HG02763 (cell line): Measurements from ENCODE around the gene ROBO1.
"Not testable (repeated sequence)": the region's sequence is repeated elsewhere in the genome, so short reads cannot be mapped to it uniquely, and the experiment has no call there.

Experiments
- ATAC-seq: cut with Tn5 transposase; IDR thresholded peaks from one replicate; pipeline ENCODE4 v1.9.1; 2021; ENCODE audit warnings: mild to moderate bottlenecking, moderate library complexity; ENCODE audit not compliant: unreplicated experiment

Gene ROBO1

GRCh38 chr3:79558943-79559342, 208.9 kb downstream of the ROBO1 start:
- no peak for ATAC-seq

GRCh38 chr3:79555655-79556054, 212.1 kb downstream of the ROBO1 start:
- no peak for ATAC-seq

- ATAC-seq, result no peak
Measured at GRCh38 chr3:79551997-79552396, 215.8 kb downstream of the ROBO1 start.

- ATAC-seq, result no peak
Measured at GRCh38 chr3:79551321-79551892, 216.4 kb downstream of the ROBO1 start.

DNA sequence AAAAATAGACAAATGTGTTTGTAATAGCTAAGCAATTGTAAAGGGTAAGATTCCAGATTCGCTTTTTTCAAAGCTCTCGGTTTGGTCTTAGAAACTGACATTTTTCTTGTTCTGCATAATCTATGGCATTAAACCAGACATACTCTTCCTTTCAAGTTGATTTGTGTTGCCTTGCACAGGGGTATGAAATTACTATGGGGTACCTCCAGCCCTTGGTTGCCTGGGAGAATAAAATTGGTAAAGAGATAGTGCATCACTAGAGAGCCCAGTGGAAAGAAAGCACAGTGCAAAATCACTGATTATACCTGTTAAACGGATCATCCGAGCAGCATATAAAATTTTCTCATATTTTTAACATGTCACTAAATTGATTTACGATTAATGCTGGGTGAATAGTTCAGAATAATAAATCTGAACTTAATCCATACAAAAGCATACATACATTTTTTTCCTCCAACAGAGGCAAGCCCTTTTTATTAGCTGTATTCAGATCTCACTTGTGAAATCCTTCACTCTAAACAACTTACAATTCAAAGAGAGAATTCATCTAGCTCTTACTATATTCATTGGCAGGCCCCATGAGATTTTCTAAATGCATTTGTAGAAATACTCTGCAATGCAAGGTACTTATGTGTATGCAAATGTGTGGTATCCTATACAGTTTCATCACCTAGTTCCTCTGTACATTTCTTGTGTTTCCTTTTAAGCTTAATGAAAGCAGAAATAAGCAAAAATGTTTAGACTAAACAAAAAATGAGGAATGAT, 224.4 kb downstream of the ROBO1 start:
- no peak for ATAC-seq

DNA sequence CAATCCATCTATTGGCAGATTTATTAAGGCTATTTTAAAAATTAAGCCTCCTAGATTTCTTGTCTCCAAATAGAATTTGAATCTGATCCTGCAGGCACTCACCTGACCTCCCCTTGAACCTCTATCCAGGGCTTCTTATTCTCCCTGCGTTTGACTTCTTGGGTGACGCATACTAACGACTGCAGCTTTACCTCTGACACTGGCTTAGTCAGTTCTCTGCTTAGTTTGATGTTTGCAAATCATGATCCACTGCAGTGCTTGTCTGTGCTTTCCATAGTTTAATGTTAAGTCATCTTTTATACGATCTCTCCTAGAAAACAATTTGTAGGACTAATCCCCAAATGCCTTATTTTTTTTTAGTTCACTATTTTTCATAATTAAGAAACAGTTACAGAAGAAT, 233.1 kb downstream of the ROBO1 start:
- ATAC-seq, result no peak

DNA sequence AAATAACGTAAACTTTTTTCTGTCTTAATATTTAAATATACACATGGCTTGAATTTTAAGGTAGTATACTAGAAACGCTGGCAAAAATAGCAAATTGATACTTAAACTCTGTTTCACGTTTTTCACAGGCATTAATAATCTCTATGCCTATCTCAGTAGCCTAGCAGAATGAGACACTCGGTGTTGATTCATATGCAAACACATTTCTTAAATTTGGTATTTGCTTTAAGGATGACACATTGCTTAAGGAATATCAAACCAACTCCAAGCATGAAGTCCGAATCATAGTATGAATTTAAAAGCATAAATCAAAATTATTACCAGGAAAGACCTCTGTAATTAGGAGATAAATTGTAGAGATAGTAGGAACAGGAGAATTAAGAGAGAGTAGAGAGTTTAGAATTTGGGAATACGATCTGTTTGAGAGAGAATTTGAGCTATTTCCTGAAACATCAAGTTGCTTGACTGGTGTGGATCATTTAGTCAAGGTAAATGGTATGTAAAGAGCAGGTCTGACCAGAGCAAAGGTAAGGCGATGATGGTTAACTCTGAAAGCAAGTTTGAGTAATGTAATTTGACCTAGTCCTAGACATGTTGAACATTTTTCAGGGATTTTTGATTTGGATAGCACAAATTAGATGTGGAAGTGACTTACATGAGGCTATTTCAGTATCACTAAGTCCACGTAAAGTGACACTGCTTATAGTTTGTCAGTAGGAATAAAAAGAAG, 236.1 kb downstream of the ROBO1 start:
- ATAC-seq, result no peak

DNA sequence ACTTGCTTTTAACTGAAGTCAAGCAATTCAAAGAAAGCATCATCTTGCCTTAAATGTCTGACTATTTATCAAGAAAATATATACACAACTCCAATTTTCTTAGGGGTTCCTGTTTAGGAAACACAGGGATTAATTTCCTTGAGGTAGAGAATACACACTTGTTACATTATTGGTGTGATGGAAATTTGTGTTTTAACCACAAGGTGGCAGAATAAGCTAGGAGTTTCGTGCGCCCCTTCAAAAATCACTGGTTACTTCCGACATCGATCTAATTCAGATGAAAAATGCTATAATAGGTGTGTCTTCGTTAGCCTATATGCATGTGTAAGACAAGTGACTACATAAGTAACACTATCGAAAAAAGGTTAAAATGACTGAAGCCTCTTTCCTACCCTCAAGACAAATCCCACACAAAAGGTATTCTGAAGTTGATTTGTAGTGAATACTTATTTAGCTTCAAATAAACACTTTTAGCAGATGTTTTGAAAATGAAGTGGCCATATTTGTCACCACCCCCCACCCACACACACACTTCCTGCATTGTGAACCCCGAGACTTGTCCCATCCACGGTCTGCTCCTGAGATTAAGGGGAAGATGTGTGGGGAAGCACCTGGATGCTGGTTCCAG, 246.5 kb downstream of the ROBO1 start:
- ATAC-seq, result no peak

GRCh38 chr3:79517766-79518413, 249.9 kb downstream of the ROBO1 start:
- no peak for ATAC-seq

GRCh38 chr3:79516795-79517194, 251.0 kb downstream of the ROBO1 start:
- ATAC-seq, result no peak

DNA sequence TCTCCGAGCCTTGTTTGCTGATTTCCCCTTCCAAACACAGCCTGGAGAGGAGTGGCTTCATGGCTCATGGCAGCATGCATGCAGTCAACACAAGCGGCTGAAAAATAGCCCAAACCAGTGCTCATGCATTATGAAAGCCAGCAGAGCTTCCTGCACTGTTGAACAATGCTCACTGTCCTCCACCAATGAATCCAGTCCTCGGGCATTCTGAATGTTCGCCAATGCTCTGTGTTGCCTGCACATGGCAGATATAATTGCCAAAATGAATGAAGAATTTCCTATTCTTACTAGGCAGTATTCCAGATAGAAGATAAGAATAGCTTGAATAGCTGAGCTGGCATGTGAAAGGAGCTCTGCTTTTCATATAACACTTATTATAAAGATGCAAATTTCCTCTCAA, 252.7 kb downstream of the ROBO1 start:
- no peak for ATAC-seq

DNA sequence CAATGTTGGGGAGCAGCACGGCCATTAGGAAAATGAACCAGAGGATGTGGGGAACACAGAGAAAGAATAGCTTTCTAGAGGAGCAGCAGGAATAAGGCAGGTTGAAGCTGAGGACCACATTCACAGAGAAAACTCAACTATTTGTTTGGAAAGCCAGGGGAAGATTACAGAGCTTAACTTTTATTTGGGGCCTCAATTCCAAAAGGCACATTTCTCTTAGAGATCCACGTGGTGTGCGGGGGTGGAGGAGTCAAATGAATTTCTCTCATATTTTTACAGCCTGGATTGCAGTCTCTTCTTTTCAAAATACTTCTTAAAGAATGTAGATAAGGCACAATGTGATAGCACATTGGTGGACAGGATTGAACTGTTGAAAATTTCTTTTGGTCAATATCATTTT, 253.7 kb downstream of the ROBO1 start:
- no peak for ATAC-seq

DNA sequence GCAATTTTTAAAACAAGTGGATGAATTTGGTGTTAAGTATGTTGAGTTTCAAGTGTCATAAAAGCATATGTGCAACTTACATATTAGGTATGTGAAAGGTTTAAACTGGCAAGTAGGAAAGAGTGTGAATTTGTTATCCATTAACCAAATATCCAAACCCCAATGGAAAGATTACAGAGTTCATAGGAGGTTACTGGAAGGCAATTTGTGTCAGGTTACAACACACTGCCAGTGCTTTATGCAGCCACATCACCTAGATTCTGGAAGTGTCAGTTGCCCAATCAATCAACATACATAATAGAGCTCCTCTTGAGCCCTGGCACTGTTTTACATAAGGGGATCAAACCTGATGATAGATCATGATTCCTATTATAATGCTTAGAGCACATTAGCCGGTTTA, 261.0 kb downstream of the ROBO1 start:
- ATAC-seq, result no peak

GRCh38 chr3:79502216-79502681, 265.5 kb downstream of the ROBO1 start:
- not testable (repeated sequence) for ATAC-seq

DNA sequence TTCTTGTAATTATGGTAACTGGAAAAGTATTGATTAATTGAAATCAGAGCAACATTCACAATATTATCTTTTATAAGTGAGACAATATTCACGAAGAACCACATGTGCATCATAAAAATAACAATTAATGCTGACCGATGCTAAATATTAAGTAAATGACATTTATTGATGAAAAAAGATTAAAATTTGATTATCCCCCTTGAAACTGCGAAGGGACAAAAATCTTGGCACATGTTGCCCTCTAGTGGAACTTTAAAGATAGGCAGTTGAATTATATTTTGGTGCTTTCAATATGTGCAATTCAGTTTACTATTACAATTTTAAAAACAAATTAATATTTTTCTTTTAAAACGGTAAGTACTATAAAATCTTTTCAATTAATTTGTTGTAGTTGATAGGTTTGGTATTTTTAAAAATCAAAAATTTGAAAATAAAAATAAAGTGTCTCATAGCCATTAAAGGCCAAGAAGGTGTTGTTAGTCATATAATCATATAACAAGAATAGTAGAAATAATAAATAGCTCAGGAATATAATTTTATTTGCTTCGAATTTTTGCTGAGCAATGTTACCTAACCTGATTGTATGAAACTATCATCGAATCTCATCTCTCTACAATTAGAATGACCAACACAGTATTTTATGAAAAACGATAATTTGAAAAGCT, 270.2 kb downstream of the ROBO1 start:
- no peak for ATAC-seq

GRCh38 chr3:79491029-79491641, 276.7 kb downstream of the ROBO1 start:
- ATAC-seq, result no peak

GRCh38 chr3:79490165-79491028, 277.4 kb downstream of the ROBO1 start:
- ATAC-seq, result no peak

DNA sequence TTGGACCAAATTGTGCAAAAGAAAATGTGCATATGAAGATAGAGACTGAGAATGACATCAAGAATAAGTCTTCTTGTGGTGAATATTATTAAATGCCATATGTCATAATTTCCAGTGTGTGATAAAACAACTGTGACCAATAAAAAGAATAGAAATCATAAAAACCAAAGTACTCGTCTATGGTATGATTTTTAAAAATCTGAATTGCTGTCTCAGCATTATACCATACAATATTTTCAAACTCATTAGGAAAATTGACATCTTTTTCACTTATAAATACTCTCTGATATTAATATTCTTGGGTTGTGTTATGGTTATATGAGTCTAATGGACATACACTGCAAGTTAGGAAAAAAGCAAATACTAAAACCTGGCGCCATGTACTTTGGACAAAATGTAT, 279.4 kb downstream of the ROBO1 start:
- ATAC-seq, result no peak

DNA sequence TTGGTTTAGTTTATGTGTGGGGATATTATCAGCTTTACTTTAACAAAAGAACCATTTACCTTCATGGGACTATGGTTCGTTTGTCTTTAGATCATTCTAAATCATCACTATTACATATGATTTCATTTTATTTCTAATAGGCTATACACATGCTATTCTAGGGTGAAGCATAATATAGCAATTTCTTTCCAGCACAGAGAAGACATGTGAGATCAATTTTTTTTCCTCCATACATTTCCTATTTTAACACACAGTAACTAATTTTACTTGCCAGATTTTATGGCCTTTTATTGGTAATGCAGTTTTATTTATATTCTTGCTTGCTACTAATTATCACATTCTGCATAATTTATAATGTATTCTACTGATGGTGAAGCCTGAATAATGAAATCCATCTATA, 287.1 kb downstream of the ROBO1 start:
- ATAC-seq, result no peak
